Measurements from ENCODE around the gene MAP2K3. TPM values are rescaled to one million over a fixed set of nuclear protein-coding genes. Genes with fewer than 3 reads are reported as not detected.
"Not testable (repeated sequence)": the region's sequence is repeated elsewhere in the genome, so short reads cannot be mapped to it uniquely, and the experiment has no call there.

MAP2K3 gene
- total RNA-seq, 4 donors from 2014 or later = 44.4 to 148 (median 59.6) TPM

- no peaks in the 10 kb centered on the region for H3K36me3 ChIP-seq
- no peak for DNase-seq
- intact Hi-C loops (cut with DNase I; ENCODE audit: low total_unique reads) (loop anchor here (10.0 kb wide), 1 partner anchor 400 kb away; no protein-coding TSS in a partner anchor), in situ Hi-C loops (cut with MboI; ENCODE audit: low pct_ligation_motif_present in 1 of 4, low pct_unique_long_range_greater_than_20kb in 1 of 4, low sequenced_read_pairs in 3 of 4) (no loop called here)
- 40 to 55% methylated on average over 6 to 9 of the region's 10 CpGs for WGBS, 2 donors (ENCODE audit: low coverage in 1 of 2)
- no peaks in the 10 kb centered on the region for H3K4me1 ChIP-seq
- no peak overlapping the region for H3K27ac ChIP-seq
- H3K27me3 ChIP-seq = no peaks in the 10 kb centered on the region
- H3K9me3 ChIP-seq = no peaks in the 10 kb centered on the region
- no peak overlapping the region for H3K4me3 ChIP-seq
- TF ChIP-seq CTCF (IDR thresholded peaks at IDR 0.05) (no peak), EP300 (IDR thresholded peaks at IDR 0.05; ENCODE audit: low read depth) (no peak), POLR2AphosphoS5 (IDR thresholded peaks at IDR 0.05) (no peak), POLR2A (IDR thresholded peaks at IDR 0.05) (no peak)
These were observed 60.7 kb downstream of the MAP2K3 start for GRCh38 chr17:21345236-21345635.

- H3K9me3 ChIP-seq; H3K4me3 ChIP-seq; H3K27me3 ChIP-seq; H3K4me1 ChIP-seq; DNase-seq; H3K27ac ChIP-seq; H3K36me3 ChIP-seq; in situ Hi-C loops (cut with MboI; ENCODE audit: low pct_ligation_motif_present in 1 of 4, low pct_unique_long_range_greater_than_20kb in 1 of 4, low sequenced_read_pairs in 3 of 4): not testable (repeated sequence)
- no CpG with 5 or more reads among the region's 2 CpGs for WGBS, 2 donors (ENCODE audit: low coverage in 1 of 2)
- intact Hi-C loops (cut with DNase I; ENCODE audit: low total_unique reads) = loop anchor here (10.0 kb wide), 1 partner anchor 399 kb away; no protein-coding TSS in a partner anchor
These were observed 61.6 kb downstream of the MAP2K3 start for GRCh38 chr17:21346107-21346506.

GRCh38 chr17:21346651-21347250 lies 62.2 kb downstream of the MAP2K3 start:
- in situ Hi-C loops (cut with MboI; ENCODE audit: low pct_ligation_motif_present in 1 of 4, low pct_unique_long_range_greater_than_20kb in 1 of 4, low sequenced_read_pairs in 3 of 4) = not testable (repeated sequence)

GRCh38 chr17:21347660-21348059 lies 63.1 kb downstream of the MAP2K3 start:
- H3K9me3 ChIP-seq; H3K4me1 ChIP-seq; in situ Hi-C loops (cut with MboI; ENCODE audit: low pct_ligation_motif_present in 1 of 4, low pct_unique_long_range_greater_than_20kb in 1 of 4, low sequenced_read_pairs in 3 of 4); H3K27ac ChIP-seq; DNase-seq; H3K27me3 ChIP-seq; H3K4me3 ChIP-seq; H3K36me3 ChIP-seq: not testable (repeated sequence)
- intact Hi-C loops (cut with DNase I; ENCODE audit: low total_unique reads) = loop anchor here (10.0 kb wide), 1 partner anchor 397 kb away; no protein-coding TSS in a partner anchor
- 89% methylated on average over 4 of the region's 6 CpGs; no CpG with 5 or more reads in 1 of the 2 donors for WGBS, 2 donors (ENCODE audit: low coverage in 1 of 2)

More at GRCh38 chr17:21346651-21347250, 62.2 kb downstream of the MAP2K3 start:
- H3K27ac ChIP-seq, H3K27me3 ChIP-seq, H3K36me3 ChIP-seq, H3K9me3 ChIP-seq, H3K4me3 ChIP-seq, H3K4me1 ChIP-seq: not testable (repeated sequence)
- intact Hi-C loops (cut with DNase I; ENCODE audit: low total_unique reads) = loop anchor here (10.0 kb wide), 1 partner anchor 398 kb away; no protein-coding TSS in a partner anchor
- 69% methylated on average over 4 of the region's 10 CpGs; no CpG with 5 or more reads in 1 of the 2 donors for WGBS, 2 donors (ENCODE audit: low coverage in 1 of 2)
- peak; percentile 72 for DNase-seq

GRCh38 chr17:21348081-21348925 lies 63.8 kb downstream of the MAP2K3 start:
- H3K27me3 ChIP-seq; H3K4me3 ChIP-seq; H3K9me3 ChIP-seq; H3K36me3 ChIP-seq; H3K27ac ChIP-seq; DNase-seq; in situ Hi-C loops (cut with MboI; ENCODE audit: low pct_ligation_motif_present in 1 of 4, low pct_unique_long_range_greater_than_20kb in 1 of 4, low sequenced_read_pairs in 3 of 4); H3K4me1 ChIP-seq: not testable (repeated sequence)
- intact Hi-C loops (cut with DNase I; ENCODE audit: low total_unique reads) = loop anchor here (10.0 kb wide), 1 partner anchor 396 kb away; no protein-coding TSS in a partner anchor
- WGBS, 2 donors (ENCODE audit: low coverage in 1 of 2) = 75% methylated on average over 12 of the region's 14 CpGs; no CpG with 5 or more reads in 1 of the 2 donors

GRCh38 chr17:21348926-21349261 lies 64.4 kb downstream of the MAP2K3 start:
- H3K9me3 ChIP-seq; H3K27ac ChIP-seq; H3K36me3 ChIP-seq; H3K27me3 ChIP-seq; H3K4me3 ChIP-seq; DNase-seq; H3K4me1 ChIP-seq; in situ Hi-C loops (cut with MboI; ENCODE audit: low pct_ligation_motif_present in 1 of 4, low pct_unique_long_range_greater_than_20kb in 1 of 4, low sequenced_read_pairs in 3 of 4): not testable (repeated sequence)
- 86% methylated on average over 6 of the region's 7 CpGs; no CpG with 5 or more reads in 1 of the 2 donors for WGBS, 2 donors (ENCODE audit: low coverage in 1 of 2)
- intact Hi-C loops (cut with DNase I; ENCODE audit: low total_unique reads) = loop anchor here (10.0 kb wide), 1 partner anchor 396 kb away; no protein-coding TSS in a partner anchor

GRCh38 chr17:21349358-21350050 lies 65.0 kb downstream of the MAP2K3 start:
- in situ Hi-C loops (cut with MboI; ENCODE audit: low pct_ligation_motif_present in 1 of 4, low pct_unique_long_range_greater_than_20kb in 1 of 4, low sequenced_read_pairs in 3 of 4); H3K9me3 ChIP-seq; H3K27me3 ChIP-seq; H3K4me1 ChIP-seq; H3K36me3 ChIP-seq; H3K27ac ChIP-seq; H3K4me3 ChIP-seq: not testable (repeated sequence)
- 52% methylated on average over 5 of the region's 6 CpGs; no CpG with 5 or more reads in 1 of the 2 donors for WGBS, 2 donors (ENCODE audit: low coverage in 1 of 2)
- intact Hi-C loops (cut with DNase I; ENCODE audit: low total_unique reads) = loop anchor here (10.0 kb wide), 1 partner anchor 395 kb away; no protein-coding TSS in a partner anchor
- DNase-seq = peak; percentile 0

- H3K27me3 ChIP-seq; H3K9me3 ChIP-seq; in situ Hi-C loops (cut with MboI; ENCODE audit: low pct_ligation_motif_present in 1 of 4, low pct_unique_long_range_greater_than_20kb in 1 of 4, low sequenced_read_pairs in 3 of 4); H3K36me3 ChIP-seq; H3K4me3 ChIP-seq; H3K27ac ChIP-seq; H3K4me1 ChIP-seq; intact Hi-C loops (cut with DNase I; ENCODE audit: low total_unique reads): not testable (repeated sequence)
- 80% methylated on average over 15 of the region's 19 CpGs; no CpG with 5 or more reads in 1 of the 2 donors for WGBS, 2 donors (ENCODE audit: low coverage in 1 of 2)
- DNase-seq = peak; percentile 4
These were observed 66.0 kb downstream of the MAP2K3 start for GRCh38 chr17:21350495-21350894.

Data from transverse colon (tissue), 4 donors.